Gastroesophageal sphincter (tissue), 4 donors: ENCODE data around the gene CD200R1. TPM values are rescaled to one million over a fixed set of nuclear protein-coding genes. Genes with fewer than 3 reads are reported as not detected.

Experiments
- ATAC-seq: fragments of 150-250 bp; one replicate; pipeline ENCODE4 v1.9.1; 2016; ENCODE audit warnings: mild to moderate bottlenecking, moderate library complexity
- H3K27ac ChIP-seq, 4 donors: fragments of 200-600 bp; sonication (generic) in 3 of 4; 1 replicate in 3 of 4; 2 replicates in 1 of 4; pipeline ENCODE4 v1.5.1; 2016 to 2019
- H3K27me3 ChIP-seq: fragments of 200-600 bp; sonication (generic); one replicate; pipeline ENCODE4 v1.5.1; 2019
- H3K36me3 ChIP-seq, 2 donors: fragments of 200-600 bp; sonication (generic); one replicate each; pipeline ENCODE4 v1.5.1; 2019; ENCODE audit warnings: control low read depth in 1 of 2
- H3K4me1 ChIP-seq, 3 donors: fragments of 200-600 bp; sonication (generic); 1 replicate in 2 of 3; 2 replicates in 1 of 3; pipeline ENCODE4 v1.5.1; 2016 to 2019; ENCODE audit warnings: control low read depth in 2 of 3
- H3K4me3 ChIP-seq, 2 donors: fragments of 200-600 bp; sonication (generic); one replicate each; pipeline ENCODE4 v1.5.1; 2019; ENCODE audit warnings: mild to moderate bottlenecking in 1 of 2, moderate library complexity in 1 of 2
- H3K9me3 ChIP-seq, 3 donors: fragments of 200-600 bp; sonication (generic); one replicate each; pipeline ENCODE4 v1.5.1; 2017 to 2019; ENCODE audit warnings: control low read depth in 2 of 3
- EP300 ChIP-seq: sonication (generic); formaldehyde crosslinking; IDR thresholded peaks from one replicate; pipeline ENCODE4 v1.6.1; 2017; ENCODE audit warnings: antibody characterized with exemption, mild to moderate bottlenecking
- POLR2A ChIP-seq, 2 donors: fragments of 450-650 bp; IDR thresholded peaks; one replicate each; pipeline ENCODE4 v1.6.1; 2017; ENCODE audit warnings: antibody characterized with exemption in 2 of 2, mild to moderate bottlenecking in 2 of 2, moderate library complexity in 1 of 2
- POLR2AphosphoS5 ChIP-seq: sonication (generic); formaldehyde crosslinking; IDR thresholded peaks from one replicate; pipeline ENCODE4 v1.6.1; 2017; ENCODE audit warnings: antibody characterized with exemption
- WGBS, 2 donors: methylation state at CpG; one replicate each; pipeline ENCODE4 v1.1.5; 2018; ENCODE audit warnings: low coverage in 1 of 2; 5-methylcytosine and 5-hydroxymethylcytosine counted together
- total RNA-seq, 4 donors: library from RNA; depleted of rRNA; stranded (reverse); fragments of >200 nt; gene quantifications; one replicate each; pipeline ENCODE4 v1.1.0, GENCODE V29; 2016
- TF ChIP-seq, protein P1 (sequence below), 4 experiments: fragments of 200-600 bp in 2 of 4; fragments of 450-650 bp in 2 of 4; sonication (generic) in 1 of 4; IDR thresholded peaks; one replicate each; pipeline ENCODE4 v1.5.1; 2017 to 2019; ENCODE audit warnings: antibody characterized with exemption in 4 of 4, mild to moderate bottlenecking in 2 of 4, moderate library complexity in 2 of 4

The CD200R1 gene
- total RNA-seq, 4 donors from 2014 or later: 0.78 to 4.9 (median 1.8) TPM

DNA sequence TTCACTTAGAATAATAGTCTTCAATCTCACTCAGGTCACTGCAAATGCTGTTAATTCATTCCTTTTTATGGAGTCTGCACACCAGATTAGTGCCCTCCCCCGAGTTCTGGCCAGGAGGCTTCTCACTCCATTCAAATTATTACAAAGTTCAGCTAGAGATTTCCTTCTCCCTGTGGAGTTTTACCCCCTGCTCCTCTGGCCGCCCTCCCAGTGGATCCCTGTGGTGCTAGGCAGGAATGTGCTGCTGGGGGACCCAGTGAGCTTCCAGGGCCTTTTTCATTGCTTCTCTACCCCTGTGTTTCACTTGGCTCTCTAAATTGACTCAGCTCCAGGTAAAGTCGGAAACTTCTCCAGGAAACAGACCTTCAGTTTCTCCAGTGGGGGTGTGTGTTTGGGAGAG is 85.5 kb downstream of the CD200R1 start:
- no peak for ATAC-seq
- H3K27me3 ChIP-seq: no peaks in the 10 kb centered on the region
- H3K36me3 ChIP-seq: no peaks in the 10 kb centered on the region
- WGBS, 2 donors: 67 to 74% methylated on average over 2 to 3 of the region's 3 CpGs
- H3K9me3 ChIP-seq: no peaks in the 10 kb centered on the region
- H3K4me3 ChIP-seq: no peak overlapping the region
- no peak overlapping the region for H3K27ac ChIP-seq
- H3K4me1 ChIP-seq: no peaks in the 10 kb centered on the region
- TF ChIP-seq POLR2A (IDR thresholded peaks at IDR 0.05) (no peak), POLR2AphosphoS5 (no peak), EP300 (no peak)
- TF ChIP-seq, protein P1, sequence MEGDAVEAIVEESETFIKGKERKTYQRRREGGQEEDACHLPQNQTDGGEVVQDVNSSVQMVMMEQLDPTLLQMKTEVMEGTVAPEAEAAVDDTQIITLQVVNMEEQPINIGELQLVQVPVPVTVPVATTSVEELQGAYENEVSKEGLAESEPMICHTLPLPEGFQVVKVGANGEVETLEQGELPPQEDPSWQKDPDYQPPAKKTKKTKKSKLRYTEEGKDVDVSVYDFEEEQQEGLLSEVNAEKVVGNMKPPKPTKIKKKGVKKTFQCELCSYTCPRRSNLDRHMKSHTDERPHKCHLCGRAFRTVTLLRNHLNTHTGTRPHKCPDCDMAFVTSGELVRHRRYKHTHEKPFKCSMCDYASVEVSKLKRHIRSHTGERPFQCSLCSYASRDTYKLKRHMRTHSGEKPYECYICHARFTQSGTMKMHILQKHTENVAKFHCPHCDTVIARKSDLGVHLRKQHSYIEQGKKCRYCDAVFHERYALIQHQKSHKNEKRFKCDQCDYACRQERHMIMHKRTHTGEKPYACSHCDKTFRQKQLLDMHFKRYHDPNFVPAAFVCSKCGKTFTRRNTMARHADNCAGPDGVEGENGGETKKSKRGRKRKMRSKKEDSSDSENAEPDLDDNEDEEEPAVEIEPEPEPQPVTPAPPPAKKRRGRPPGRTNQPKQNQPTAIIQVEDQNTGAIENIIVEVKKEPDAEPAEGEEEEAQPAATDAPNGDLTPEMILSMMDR (IDR thresholded peaks at IDR 0.05): no peak

DNA sequence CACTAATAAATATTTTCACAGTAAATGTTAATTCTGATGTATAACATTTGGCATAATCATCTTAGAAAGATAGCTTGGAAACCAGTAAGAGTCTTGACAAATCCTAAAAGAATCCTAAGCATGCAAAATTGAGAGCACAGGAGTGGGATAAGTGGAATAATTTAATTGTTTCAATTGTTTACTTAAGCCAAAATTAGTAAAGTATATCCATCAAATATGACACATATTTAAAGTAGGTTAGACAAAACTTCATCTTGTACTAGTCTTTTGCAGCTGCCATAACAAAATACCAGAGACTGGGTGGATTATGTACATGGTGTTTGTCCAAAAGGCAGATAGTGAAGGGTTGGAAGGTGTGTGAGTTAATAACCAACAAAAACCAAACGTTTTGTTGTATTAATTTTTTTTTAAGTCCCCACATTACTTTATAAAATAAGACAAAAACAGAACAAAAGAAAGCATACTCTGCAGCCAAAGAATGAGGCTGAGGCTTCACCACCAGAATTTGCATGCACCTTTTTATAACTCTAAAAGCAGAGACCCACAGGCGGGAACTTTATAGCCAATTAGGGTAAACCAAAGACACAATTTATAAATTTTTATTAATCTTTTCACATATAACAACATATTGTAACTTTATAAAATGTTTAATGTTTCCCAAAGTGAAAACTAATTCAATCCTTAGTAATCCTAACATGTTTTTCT is 86.4 kb downstream of the CD200R1 start:
- TF ChIP-seq, protein P1 (IDR thresholded peaks at IDR 0.05): no peak
- TF ChIP-seq POLR2AphosphoS5 (no peak), EP300 (no peak), POLR2A (IDR thresholded peaks at IDR 0.05) (no peak)
- no peak overlapping the region for H3K4me3 ChIP-seq
- no peaks in the 10 kb centered on the region for H3K27me3 ChIP-seq
- no peaks in the 10 kb centered on the region for H3K36me3 ChIP-seq
- H3K9me3 ChIP-seq: no peaks in the 10 kb centered on the region
- WGBS, 2 donors: 37 to 56% methylated on average over 2 of the region's 2 CpGs
- no peak overlapping the region for H3K27ac ChIP-seq
- no peak for ATAC-seq
- H3K4me1 ChIP-seq: no peaks in the 10 kb centered on the region

DNA sequence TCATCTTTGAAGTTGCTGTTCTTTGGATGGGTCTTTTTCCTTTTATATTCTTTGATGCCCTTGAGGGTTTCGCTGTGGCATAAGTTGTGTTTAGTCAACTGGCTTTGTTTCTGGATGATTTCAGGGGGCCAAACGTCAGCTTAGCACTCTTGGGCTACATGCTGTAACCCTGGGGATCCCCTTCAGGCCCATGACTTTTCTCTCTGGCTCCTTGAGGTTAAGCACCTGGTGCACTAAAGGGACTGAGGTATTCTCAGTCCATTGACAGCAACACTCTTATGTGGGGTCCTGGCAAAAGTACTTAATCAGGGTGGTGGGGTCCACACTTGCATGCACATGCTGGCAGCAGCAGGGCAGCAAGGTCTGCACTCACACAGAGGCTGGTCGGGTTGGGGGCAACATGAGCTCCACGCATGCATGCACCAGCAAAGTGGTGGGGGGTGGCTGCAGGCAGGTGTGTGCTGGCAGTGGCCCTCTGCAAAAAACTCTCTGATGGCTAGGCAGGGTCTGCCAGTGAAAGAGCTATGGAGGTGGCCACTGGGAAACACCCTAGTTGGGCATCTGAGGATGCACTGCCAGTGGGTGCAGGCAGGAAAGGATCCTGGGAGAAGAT is 90.1 kb downstream of the CD200R1 start:
- Histone ChIP-seq H3K4me3 (no peak overlapping the region), H3K36me3 (no peaks in the 10 kb centered on the region), H3K9me3 (no peaks in the 10 kb centered on the region), H3K4me1 (no peaks in the 10 kb centered on the region), H3K27me3 (no peaks in the 10 kb centered on the region), H3K27ac (no peak overlapping the region)
- no peak for TF ChIP-seq POLR2A (IDR thresholded peaks at IDR 0.05)
- TF ChIP-seq, protein P1 (IDR thresholded peaks at IDR 0.05): no peak
- TF ChIP-seq EP300: no peak
- no peak for TF ChIP-seq POLR2AphosphoS5
- WGBS, 2 donors: 79% methylated on average over 2 of the region's 4 CpGs; no CpG with 5 or more reads in 1 of the 2 donors
- no peak for ATAC-seq

DNA sequence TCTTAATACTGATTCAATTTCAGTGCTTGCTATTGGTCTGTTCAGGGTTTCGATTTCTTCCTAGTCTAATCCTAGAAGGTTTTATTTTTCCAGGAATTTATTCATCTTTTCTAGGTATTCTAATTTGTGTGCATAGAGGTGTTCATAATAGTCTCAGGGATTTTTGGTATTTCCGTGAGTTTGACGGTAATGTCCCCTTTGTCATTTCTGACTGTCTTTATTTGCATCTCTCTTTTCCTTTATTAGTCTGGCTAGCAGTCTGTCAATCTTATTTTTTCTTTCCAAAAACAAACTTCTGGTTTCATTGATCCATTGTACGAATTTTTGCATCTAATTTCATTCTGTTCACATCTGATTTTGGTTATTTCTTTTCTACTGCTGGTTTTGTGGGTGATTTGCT is 93.0 kb downstream of the CD200R1 start:
- TF ChIP-seq, protein P1 (IDR thresholded peaks at IDR 0.05): no peak
- TF ChIP-seq EP300 (no peak), POLR2A (IDR thresholded peaks at IDR 0.05) (no peak), POLR2AphosphoS5 (no peak)
- no peak overlapping the region for H3K27ac ChIP-seq
- H3K9me3 ChIP-seq: peaks cover 0 to 3% (median 0%) of the 10 kb centered on the region in 3 donors
- no peaks in the 10 kb centered on the region for H3K4me1 ChIP-seq
- H3K36me3 ChIP-seq: no peaks in the 10 kb centered on the region
- no peak for ATAC-seq
- no peaks in the 10 kb centered on the region for H3K27me3 ChIP-seq
- H3K4me3 ChIP-seq: no peak overlapping the region
- 68 to 75% methylated on average over 3 to 4 of the region's 4 CpGs for WGBS, 2 donors

GRCh38 chr3:112875561-112875960 is 99.3 kb downstream of the CD200R1 start:
- Histone ChIP-seq H3K4me3 (no peak overlapping the region), H3K36me3 (no peaks in the 10 kb centered on the region), H3K9me3 (peaks cover 0 to 26% (median 0%) of the 10 kb centered on the region in 3 donors), H3K27me3 (no peaks in the 10 kb centered on the region), H3K27ac (no peak overlapping the region), H3K4me1 (no peaks in the 10 kb centered on the region)
- no peak for ATAC-seq
- WGBS, 2 donors: 38 to 70% methylated on average over 2 of the region's 2 CpGs
- TF ChIP-seq EP300: no peak
